HG02884 (cell line): Measurements from ENCODE around the gene CD38.

ENCODE experiments used
- ATAC-seq: cut with Tn5 transposase; IDR thresholded peaks from one replicate; pipeline ENCODE4 v1.9.1; 2021; ENCODE audit warnings: mild to moderate bottlenecking, moderate library complexity; ENCODE audit not compliant: unreplicated experiment

The CD38 gene

DNA sequence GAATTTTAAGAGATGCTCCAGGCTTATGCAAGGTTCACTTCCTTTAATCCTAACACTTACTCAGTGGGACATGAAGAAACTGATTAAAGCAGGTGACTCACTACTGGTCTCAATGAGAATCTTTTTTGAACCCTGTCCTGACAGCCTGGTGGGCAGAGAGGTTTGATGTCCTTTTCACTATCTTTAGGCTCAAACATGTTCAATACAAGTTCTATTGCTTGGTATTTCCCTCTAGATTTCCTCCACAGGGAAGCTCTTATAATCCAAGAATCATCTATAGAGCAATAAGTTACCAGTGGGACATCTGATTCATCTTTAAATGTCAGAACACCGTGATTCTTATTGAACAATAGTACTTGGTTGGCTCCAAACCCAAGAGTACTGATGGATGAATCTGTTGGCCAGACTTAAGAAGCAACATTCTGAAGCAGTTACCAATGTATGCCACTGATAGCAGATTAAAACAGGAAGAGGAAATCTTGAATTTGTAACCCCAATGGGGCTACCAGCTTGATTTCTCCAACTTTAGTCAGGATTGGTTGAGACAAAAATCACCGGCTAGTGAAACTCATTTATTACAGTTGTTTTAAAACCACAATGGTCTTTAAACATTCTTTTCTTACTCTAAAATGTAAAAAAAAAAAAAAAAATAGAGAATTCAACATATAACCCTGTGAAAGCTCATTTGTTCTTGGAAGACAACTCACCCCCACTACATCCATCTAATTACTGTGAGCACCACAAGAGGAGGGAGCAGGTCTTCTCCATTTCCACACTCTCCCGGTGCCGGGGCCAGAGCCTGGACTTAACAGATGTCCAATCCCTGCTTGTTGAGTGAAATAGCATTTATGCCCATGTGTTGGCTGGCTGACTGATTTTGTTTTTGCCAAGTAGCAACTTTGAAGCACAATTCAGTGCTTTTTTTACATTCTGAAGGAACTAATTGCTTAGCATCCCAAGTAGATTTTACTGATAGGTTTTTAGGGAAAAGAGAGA is 117.1 kb downstream of the CD38 start:
- no peak for ATAC-seq

DNA sequence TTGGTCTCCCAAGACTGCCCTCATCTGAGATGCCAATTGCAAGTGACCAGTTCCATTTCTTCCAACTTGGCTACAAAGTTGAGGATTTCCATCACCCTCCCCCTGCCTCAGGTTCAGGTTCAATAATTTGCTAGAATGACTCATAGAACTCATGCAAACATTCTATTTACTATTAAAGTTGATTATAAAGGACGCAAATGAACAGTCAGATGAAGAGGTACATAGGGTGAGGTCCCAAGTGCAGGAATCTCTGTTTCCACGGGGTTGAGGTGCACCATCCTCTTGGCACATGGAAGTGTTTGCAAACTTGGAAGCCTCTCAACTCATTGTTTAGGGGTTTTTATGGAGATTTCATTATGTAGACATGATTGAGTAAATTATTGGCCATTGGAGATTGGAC is 119.4 kb downstream of the CD38 start:
- no peak for ATAC-seq

DNA sequence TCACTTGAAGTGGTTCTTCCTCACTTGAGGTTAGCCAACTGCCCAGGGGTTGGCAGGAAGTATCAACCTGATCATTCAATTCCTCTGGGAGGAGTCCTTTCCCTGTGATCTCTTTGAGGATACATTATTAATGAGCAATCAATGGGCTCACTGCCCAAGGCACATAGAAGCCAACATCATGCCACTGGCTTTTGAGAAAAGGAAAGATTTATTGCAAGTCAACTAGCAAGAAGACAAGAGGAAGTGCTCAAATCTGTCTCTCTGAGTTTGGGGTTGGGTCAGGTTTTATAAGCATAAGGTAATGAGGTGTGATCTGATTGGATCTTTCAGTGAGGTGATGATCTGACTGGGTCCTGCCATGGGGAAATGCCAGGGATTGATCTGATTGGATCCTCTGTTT is 120.8 kb downstream of the CD38 start:
- no peak for ATAC-seq

DNA sequence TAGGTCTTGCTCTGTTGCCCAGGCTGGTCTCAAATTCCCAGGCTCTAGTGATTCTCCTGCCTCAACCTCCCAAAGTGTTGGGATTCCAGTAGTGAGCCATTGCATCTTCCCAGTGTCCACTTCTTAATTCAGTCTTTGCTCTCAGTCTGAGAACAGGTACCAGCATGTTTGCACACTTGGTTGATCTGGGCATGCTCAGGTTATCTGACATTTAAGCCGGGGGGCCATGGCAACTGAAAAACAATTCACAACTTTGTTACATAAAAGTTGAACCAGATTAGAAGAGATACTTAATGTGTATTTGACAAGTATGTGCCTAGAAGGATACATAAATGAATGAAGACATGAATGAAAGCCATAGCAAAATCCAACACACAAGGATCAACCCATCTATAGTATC is 121.4 kb downstream of the CD38 start:
- no peak for ATAC-seq

DNA sequence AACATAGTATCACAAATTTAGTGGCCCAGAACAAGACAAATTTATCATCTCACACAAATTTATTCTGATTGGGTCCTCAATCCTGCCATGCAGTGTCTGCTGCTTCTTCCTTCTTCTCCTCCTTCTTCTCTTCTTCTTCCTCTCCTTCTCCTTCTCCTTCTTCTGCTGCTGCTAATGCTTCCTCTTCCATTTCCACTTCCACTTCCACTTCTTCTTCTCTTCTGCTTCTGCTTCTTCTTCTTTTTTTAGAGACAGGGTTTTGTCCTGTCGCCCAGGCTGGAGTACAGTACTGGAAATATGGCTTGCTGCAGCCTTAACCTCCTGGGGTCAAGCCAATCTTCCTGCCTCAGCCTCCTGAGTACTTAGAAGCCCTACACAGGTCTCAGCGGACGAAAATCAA is 122.9 kb downstream of the CD38 start:
- no peak for ATAC-seq

DNA sequence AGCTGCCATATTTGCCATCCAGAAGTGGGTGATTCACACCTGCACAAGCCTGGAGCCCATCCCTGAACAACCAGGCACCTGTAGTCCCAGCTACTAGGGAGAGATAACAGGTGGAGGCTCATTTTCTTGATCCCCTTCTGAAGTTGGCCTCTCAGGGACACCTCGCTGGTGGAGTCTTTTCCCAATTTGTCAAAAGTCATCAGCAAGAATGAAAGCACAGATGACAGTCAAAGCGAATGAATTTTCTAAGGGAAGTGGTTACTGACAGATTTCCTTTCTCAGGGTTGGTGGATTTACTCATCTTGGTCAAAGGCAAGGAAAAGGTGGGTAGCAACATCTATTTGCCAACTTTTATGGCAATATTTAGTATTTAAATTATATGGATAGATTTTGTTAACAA is 123.9 kb downstream of the CD38 start:
- ATAC-seq: no peak

DNA sequence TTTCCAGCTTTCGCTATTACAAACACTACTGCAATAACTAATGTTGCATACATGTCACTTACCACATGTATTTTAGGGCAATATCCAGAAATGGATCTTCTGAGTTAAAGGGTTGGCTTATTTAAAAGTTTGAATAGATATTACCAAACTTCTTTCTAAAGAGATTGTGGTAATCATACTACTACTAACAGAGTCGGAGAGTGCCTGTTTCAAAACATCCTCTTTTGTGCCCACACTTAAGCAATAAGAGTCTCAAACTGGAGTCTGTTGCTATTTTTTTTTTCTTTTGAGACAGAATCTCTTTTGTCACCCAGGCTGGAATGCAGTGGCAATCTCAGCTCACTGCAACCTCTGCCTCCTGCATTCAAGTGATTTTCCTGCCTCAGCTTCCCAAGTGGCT is 124.6 kb downstream of the CD38 start:
- ATAC-seq: no peak
